WTC11 (cell line): ENCODE data around the gene PPP2R5E. TPM values are rescaled to one million over a fixed set of nuclear protein-coding genes. Genes with fewer than 3 reads are reported as not detected.

ENCODE experiments used
- ATAC-seq: fragments of 200-7000 bp; cut with Tn5 transposase; 2 replicates; pipeline ENCODE4 v1.10.0; 2021; ENCODE audit warnings: mild to moderate bottlenecking, moderate library complexity
- CTCF ChIA-PET: fragments of 300-600 bp; sonication (Branson Sonifier 250); formaldehyde crosslinking; loops from one replicate; lab custom pipeline; 2021; ENCODE audit warnings: antibody characterized with exemption; lab: Charles Lee
- POLR2A ChIA-PET: fragments of 350-600 bp; sonication (Branson Sonifier 250); formaldehyde crosslinking; loops from one replicate; lab custom pipeline; 2021; ENCODE audit warnings: antibody characterized with exemption; lab: Charles Lee
- DNase-seq: peaks from one replicate; pipeline ENCODE4 v3.0.0; 2021; ENCODE audit warnings: low spot score
- H3K27ac Mint-ChIP-seq: 2 replicates; pipeline ENCODE4 v1.8.0; 2021; ENCODE audit warnings: mixed read lengths
- H3K27me3 Mint-ChIP-seq: 2 replicates; pipeline ENCODE4 v1.8.0; 2021; ENCODE audit warnings: low read depth, mild to moderate bottlenecking, moderate library complexity, mixed read lengths
- H3K36me3 Mint-ChIP-seq: 2 replicates; pipeline ENCODE4 v1.8.0; 2021; ENCODE audit warnings: mixed read lengths
- H3K4me1 Mint-ChIP-seq: 2 replicates; pipeline ENCODE4 v1.8.0; 2022; ENCODE audit warnings: mixed read lengths
- H3K4me3 Mint-ChIP-seq: 2 replicates; pipeline ENCODE4 v1.8.0; 2021; ENCODE audit warnings: mild to moderate bottlenecking, moderate library complexity, mixed read lengths
- H3K9me3 Mint-ChIP-seq: 2 replicates; pipeline ENCODE4 v1.8.0; 2021; ENCODE audit warnings: mixed read lengths
- AFF4 ChIP-seq: sonication (generic); formaldehyde crosslinking; IDR thresholded peaks from 2 replicates; pipeline ENCODE4 v1.8.1; 2023; ENCODE audit warnings: mild to moderate bottlenecking, missing genetic modification reagents, borderline replicate concordance
- CREB1 ChIP-seq: sonication (generic); formaldehyde crosslinking; IDR thresholded peaks from 2 replicates; pipeline ENCODE4 v1.8.0; 2023; ENCODE audit warnings: mild to moderate bottlenecking, missing genetic modification reagents
- CTCF ChIP-seq: fragments of 200-600 bp; IDR thresholded peaks from 2 replicates; pipeline ENCODE4 v1.8.0; 2022; ENCODE audit warnings: antibody characterized with exemption
- E2F4 ChIP-seq: sonication (generic); formaldehyde crosslinking; IDR thresholded peaks from 2 replicates; pipeline ENCODE4 v1.8.1; 2022; ENCODE audit warnings: low read depth, mild to moderate bottlenecking, moderate library complexity, missing genetic modification reagents, borderline replicate concordance
- ELF4 ChIP-seq: sonication (generic); formaldehyde crosslinking; IDR thresholded peaks from 2 replicates; pipeline ENCODE4 v1.8.1; 2022; ENCODE audit warnings: low read depth, mild to moderate bottlenecking, moderate library complexity, missing genetic modification reagents
- MXD4 ChIP-seq: fragments of 250-450 bp; sonication (Bioruptor Pico); IDR thresholded peaks from 2 replicates; pipeline ENCODE4 v1.8.0; 2021; ENCODE audit warnings: mild to moderate bottlenecking, moderate library complexity, borderline replicate concordance
- NFATC4 ChIP-seq: fragments of 250-450 bp; sonication (Bioruptor Pico); IDR thresholded peaks from 2 replicates; pipeline ENCODE4 v1.9.0; 2021; ENCODE audit warnings: mild to moderate bottlenecking
- NR2C2 ChIP-seq: sonication (generic); formaldehyde crosslinking; IDR thresholded peaks from 2 replicates; pipeline ENCODE4 v1.8.0; 2022; ENCODE audit warnings: mild to moderate bottlenecking, missing genetic modification reagents
- SMAD4 ChIP-seq: sonication (generic); formaldehyde crosslinking; IDR thresholded peaks from 2 replicates; pipeline ENCODE4 v1.8.0; 2022; ENCODE audit warnings: mild to moderate bottlenecking, missing genetic modification reagents
- SP1 ChIP-seq: sonication (generic); formaldehyde crosslinking; conservative IDR thresholded peaks from 2 replicates; pipeline ENCODE4 v1.8.1; 2022; ENCODE audit warnings: missing genetic modification reagents
- TCF7 ChIP-seq: sonication (generic); formaldehyde crosslinking; IDR thresholded peaks from 2 replicates; pipeline ENCODE4 v1.8.0; 2022; ENCODE audit warnings: mild to moderate bottlenecking, low read depth, missing genetic modification reagents, moderate library complexity
- TP53 ChIP-seq: sonication (generic); formaldehyde crosslinking; IDR thresholded peaks from 2 replicates; pipeline ENCODE4 v1.8.1; 2023; ENCODE audit warnings: mild to moderate bottlenecking, missing genetic modification reagents
- ZNF219 ChIP-seq: sonication (generic); formaldehyde crosslinking; IDR thresholded peaks from 2 replicates; pipeline ENCODE4 v1.8.0; 2023; ENCODE audit warnings: missing genetic modification reagents, mild to moderate bottlenecking, borderline replicate concordance
- ZNF263 ChIP-seq: sonication (generic); formaldehyde crosslinking; IDR thresholded peaks from 2 replicates; pipeline ENCODE4 v1.8.1; 2022; ENCODE audit warnings: low read depth, mild to moderate bottlenecking, moderate library complexity, missing genetic modification reagents
- ZNF416 ChIP-seq: fragments of 250-450 bp; sonication (Bioruptor Pico); IDR thresholded peaks from 2 replicates; pipeline ENCODE4 v1.9.0; 2021; ENCODE audit warnings: mild to moderate bottlenecking, inconsistent platforms
- ZNF512 ChIP-seq: sonication (generic); formaldehyde crosslinking; IDR thresholded peaks from 2 replicates; pipeline ENCODE4 v1.8.1; 2022; ENCODE audit warnings: missing genetic modification reagents, borderline replicate concordance
- total RNA-seq: library from RNA; stranded (reverse); gene quantifications from 3 replicates; pipeline ENCODE4 v1.2.3, GENCODE V29; 2021
- TF ChIP-seq, protein P1 (sequence below): sonication (generic); formaldehyde crosslinking; IDR thresholded peaks from 2 replicates; pipeline ENCODE4 v1.8.1; 2023; ENCODE audit warnings: mild to moderate bottlenecking, missing genetic modification reagents, moderate library complexity

Gene PPP2R5E
- total RNA-seq, 1 experiment from 2014 or later, result 59.0 TPM

DNA sequence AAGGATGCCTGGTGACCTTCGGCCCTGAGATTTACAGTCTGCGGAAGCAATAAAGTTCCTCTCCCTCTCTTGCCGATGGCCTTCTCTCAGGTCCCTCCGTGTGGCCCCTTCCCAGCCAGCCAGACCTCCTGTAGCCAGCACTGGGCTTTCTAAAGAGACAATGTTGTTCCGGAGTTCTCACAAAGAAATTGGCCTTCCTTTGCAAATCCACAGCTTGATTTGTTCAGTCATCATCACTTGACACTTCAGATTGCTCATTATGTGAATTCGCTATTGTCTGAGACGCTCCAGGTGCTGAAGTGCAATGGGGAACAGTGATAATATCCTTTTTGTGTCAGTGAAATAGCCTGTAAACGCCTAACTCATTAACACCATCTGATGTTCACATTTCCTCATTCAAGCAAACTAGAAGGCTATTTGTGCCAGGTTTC is 180.8 kb downstream of the PPP2R5E start (continued):
- TF ChIP-seq CREB1 (CRISPR knock-in tag), result no peak
- TF ChIP-seq, protein P1, sequence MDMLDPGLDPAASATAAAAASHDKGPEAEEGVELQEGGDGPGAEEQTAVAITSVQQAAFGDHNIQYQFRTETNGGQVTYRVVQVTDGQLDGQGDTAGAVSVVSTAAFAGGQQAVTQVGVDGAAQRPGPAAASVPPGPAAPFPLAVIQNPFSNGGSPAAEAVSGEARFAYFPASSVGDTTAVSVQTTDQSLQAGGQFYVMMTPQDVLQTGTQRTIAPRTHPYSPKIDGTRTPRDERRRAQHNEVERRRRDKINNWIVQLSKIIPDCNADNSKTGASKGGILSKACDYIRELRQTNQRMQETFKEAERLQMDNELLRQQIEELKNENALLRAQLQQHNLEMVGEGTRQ (CRISPR knock-in tag), result no peak
- TF ChIP-seq NR2C2, result no peak
- TF ChIP-seq E2F4, result no peak
- no peak for TF ChIP-seq CTCF
- no peak for TF ChIP-seq TP53 (CRISPR knock-in tag)

DNA sequence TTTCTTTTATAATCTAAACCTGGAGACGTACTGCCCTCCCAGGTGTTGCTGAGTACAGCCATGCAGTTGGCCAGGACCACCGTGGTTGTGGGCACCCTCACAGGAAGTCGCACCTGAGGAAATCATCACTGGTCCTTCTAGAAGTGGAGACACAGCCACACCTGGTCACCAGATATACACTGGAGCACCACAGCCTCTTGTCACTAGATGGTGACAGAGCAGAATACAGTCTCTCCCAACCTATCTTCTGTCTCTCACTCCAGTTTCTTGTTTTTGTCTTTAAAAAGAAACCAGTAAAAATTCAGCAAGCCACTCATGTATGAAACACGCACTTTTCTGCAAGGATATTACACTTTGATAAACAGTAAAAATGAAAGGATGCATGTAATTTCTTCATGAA is 181.4 kb downstream of the PPP2R5E start:
- ATAC-seq, result peak; percentile 71
- H3K9me3 Mint-ChIP-seq, result peaks cover 12% of the 10 kb centered on the region
- POLR2A ChIA-PET, result no interaction called here
- CTCF ChIA-PET, result no interaction called here
- TF ChIP-seq SMAD4 (no peak), ELF4 (CRISPR knock-in tag) (no peak), TCF7 (CRISPR knock-in tag) (no peak), CTCF (no peak), MXD4 (CRISPR knock-in tag) (no peak), ZNF219 (CRISPR knock-in tag) (no peak), NFATC4 (CRISPR knock-in tag) (no peak), ZNF416 (CRISPR knock-in tag) (no peak), ZNF512 (CRISPR knock-in tag) (no peak), AFF4 (no peak), SP1 (CRISPR knock-in tag) (no peak), ZNF263 (CRISPR knock-in tag) (no peak)
- TF ChIP-seq, all 79 proteins: peak for 0
- 0 out of 2 replicates have a peak, but pooled peaks cover 4% of the 10 kb centered on the region for H3K4me1 Mint-ChIP-seq
- H3K27me3 Mint-ChIP-seq, result no peaks in the 10 kb centered on the region
- H3K4me3 Mint-ChIP-seq, result no peak overlapping the region
- H3K27ac Mint-ChIP-seq, result no peak overlapping the region
- peaks cover 6% of the 10 kb centered on the region; the same call in 1 of the 2 replicates for H3K36me3 Mint-ChIP-seq
- DNase-seq, result no peak
